EH (cell line): ENCODE results near the gene CCNY.
"Not testable (repeated sequence)": the region's sequence is repeated elsewhere in the genome, so short reads cannot be mapped to it uniquely, and the experiment has no call there.

Experiments used
- DNase-seq: peaks from one replicate; pipeline ENCODE4 v3.0.0-alpha.2; 2015; ENCODE audit warnings: low read depth

Gene CCNY

GRCh38 chr10:35406003-35406630 lies 69.8 kb downstream of the CCNY start:
- DNase-seq, result not testable (repeated sequence)

GRCh38 chr10:35407696-35408095 lies 71.4 kb downstream of the CCNY start:
- not testable (repeated sequence) for DNase-seq

GRCh38 chr10:35409094-35409582 lies 72.8 kb downstream of the CCNY start:
- peak; percentile 82 for DNase-seq

GRCh38 chr10:35409808-35410207 lies 73.5 kb downstream of the CCNY start:
- DNase-seq, result no peak

- DNase-seq, result no peak
These were observed 75.9 kb downstream of the CCNY start for GRCh38 chr10:35412003-35412723.

- DNase-seq, result peak; percentile 58
These were observed 76.7 kb downstream of the CCNY start for GRCh38 chr10:35412900-35413491.

GRCh38 chr10:35413985-35414861 lies 77.9 kb downstream of the CCNY start:
- no peak for DNase-seq

GRCh38 chr10:35415505-35415904 lies 79.2 kb downstream of the CCNY start:
- no peak for DNase-seq

- peak; percentile 16 for DNase-seq
These were observed 80.5 kb downstream of the CCNY start for GRCh38 chr10:35416619-35417312.

- no peak for DNase-seq
These were observed 81.0 kb downstream of the CCNY start for GRCh38 chr10:35417313-35417625.

GRCh38 chr10:35417795-35418194 lies 81.5 kb downstream of the CCNY start:
- DNase-seq, result no peak

- not testable (repeated sequence) for DNase-seq
These were observed 82.3 kb downstream of the CCNY start for GRCh38 chr10:35418580-35418979.

GRCh38 chr10:35420044-35420443 lies 83.7 kb downstream of the CCNY start:
- DNase-seq, result peak; percentile 21

GRCh38 chr10:35420827-35421552 lies 84.7 kb downstream of the CCNY start:
- no peak for DNase-seq

GRCh38 chr10:35421553-35422178 lies 85.4 kb downstream of the CCNY start:
- peak; percentile 95 for DNase-seq

- DNase-seq, result peak; percentile 26
These were observed 85.9 kb downstream of the CCNY start for GRCh38 chr10:35422228-35422627.

- peak; percentile 80 for DNase-seq
These were observed 87.4 kb downstream of the CCNY start for GRCh38 chr10:35423505-35424306.

- peak; percentile 25 for DNase-seq
These were observed 88.5 kb downstream of the CCNY start for GRCh38 chr10:35424680-35425285.

- DNase-seq, result peak; percentile 60
These were observed 89.3 kb downstream of the CCNY start for GRCh38 chr10:35425595-35425994.
